GM18505 (cell line): ENCODE results near the gene ZC3H12A.
A peak's percentile ranks its signal among the peaks of the same experiment; 100 is the strongest.
"Not testable (repeated sequence)": the region's sequence is repeated elsewhere in the genome, so short reads cannot be mapped to it uniquely, and the experiment has no call there.

Experiments used
- ATAC-seq: cut with Tn5 transposase; IDR thresholded peaks from one replicate; pipeline ENCODE4 v1.9.1; 2021; ENCODE audit not compliant: unreplicated experiment
- POLR2A ChIP-seq: IDR thresholded peaks from 4 replicates; pipeline ENCODE4 v1.6.1; 2011; ENCODE audit warnings: borderline replicate concordance; ENCODE audit not compliant: insufficient read depth, insufficient read length; ENCODE audit errors: extremely low read depth

Gene ZC3H12A

DNA sequence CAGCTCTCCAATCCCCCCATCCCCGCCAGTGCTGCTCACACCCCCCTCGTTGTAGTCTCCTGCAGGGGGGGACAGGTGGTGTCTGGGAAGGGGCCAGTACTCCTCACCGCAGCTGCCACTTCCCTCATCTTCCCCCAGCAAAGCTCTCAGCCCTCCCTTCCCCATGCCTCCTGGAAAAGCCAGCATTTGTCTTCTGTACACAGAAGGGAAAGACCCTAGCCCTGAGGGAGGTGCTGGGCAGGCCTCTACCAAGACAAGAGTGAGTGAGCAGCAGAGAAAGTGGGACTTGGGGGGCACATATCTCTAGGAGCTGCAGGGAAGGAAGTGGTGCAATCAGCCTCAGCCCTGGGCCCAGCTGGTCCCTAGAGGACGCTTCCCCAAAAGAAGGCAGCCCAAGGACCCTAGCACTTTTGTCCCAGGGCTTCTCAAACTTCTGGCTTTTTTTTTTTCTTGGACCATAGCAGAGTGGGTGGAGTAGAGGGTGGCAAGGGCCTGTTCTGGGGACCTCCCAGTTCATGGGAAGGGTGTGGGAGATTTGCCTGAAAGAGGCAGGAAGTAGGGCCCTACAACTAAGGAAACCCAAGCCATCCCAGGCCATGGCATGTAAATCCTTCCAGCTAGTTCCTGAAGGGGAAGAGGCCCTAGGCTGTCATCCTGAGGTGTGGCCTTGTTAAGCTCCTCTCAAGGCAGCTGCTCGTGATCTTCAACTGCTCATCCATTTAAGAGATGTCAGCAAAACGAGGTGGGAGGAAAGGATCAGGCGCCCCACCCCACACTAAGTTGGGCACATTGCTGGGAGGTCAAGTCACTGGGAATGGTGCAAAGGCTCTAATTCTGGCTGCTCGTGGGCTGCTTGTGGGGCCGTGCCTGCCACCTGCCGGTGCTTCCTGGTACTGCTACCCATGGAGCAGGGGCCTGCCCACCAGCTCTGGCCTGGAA is 12.6 kb downstream of the ZC3H12A start:
- no peak for ATAC-seq

DNA sequence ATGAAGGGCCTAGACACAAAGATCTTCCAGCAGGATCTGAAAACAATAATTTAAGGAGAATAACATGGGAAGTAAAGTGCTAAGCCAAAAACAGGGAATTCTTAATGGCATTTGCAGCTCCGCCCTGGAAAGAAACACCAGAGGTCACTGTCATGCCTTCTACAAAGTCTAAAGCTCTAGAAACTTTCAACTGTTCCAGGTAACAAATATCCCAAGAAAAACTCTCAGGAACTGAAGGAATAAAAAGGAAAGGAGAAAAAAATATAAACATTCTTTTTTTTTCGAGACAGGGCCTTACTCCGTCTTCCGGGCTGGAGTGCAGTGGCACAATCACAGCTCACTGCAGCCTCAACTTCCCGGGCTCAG is 13.2 kb downstream of the ZC3H12A start:
- no peak for ATAC-seq
- TF ChIP-seq POLR2A = no peak

More for the DNA sequence above, 12.6 kb downstream of the ZC3H12A start:
- no peak for TF ChIP-seq POLR2A

DNA sequence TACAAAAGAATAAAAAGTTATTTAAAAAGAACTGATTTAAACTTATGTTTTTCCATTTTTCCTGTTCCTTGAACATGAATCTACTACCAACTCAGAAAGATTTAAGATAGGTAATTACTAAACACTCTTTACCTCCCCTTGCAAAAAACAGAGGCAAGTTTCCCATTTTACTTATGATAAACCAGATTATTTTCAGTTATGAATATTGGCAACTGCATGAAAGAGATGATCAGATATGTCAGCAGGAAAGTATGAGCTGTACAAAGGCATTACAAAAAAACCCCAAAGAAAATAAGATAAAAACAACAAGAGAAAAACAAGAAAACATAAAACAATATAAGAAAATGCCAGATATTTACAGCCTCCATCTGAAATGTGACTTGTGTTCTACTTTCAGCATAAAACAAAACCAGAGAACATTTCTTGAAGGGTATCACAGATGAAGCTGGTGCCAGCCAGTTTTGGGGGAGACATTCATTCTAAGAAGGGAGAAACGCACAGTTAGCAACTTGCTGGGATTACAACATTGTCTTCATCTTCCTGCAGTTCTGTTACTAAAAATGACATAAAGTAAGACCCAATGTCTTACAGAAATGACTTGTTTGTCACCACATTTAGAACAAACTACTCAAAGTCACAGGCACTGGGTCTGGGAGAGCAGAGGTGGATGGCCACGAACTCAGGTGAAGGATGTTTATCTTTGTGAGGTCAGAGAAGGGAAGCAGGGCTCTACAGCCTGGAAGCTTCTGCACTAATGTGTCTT is 19.1 kb downstream of the ZC3H12A start:
- TF ChIP-seq POLR2A = no peak
- no peak for ATAC-seq

DNA sequence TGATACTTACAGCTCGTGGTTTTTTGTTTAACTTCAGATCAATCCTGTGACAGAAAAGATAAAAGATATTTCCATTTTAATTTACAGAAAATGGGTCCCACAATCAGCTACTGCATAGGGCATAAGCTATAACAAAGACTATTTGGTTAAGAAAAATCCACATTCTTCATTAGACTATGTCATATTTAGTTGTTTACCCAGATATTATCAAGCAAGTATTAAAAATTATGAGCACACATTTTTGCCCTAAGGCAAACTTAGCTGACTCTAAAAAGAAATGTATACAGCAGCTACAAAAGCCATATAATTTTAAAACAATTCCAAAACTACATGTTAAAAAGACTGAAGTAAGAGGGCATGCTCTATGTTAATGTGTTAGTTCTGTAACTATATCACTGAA is 21.5 kb downstream of the ZC3H12A start:
- no peak for TF ChIP-seq POLR2A
- no peak for ATAC-seq

DNA sequence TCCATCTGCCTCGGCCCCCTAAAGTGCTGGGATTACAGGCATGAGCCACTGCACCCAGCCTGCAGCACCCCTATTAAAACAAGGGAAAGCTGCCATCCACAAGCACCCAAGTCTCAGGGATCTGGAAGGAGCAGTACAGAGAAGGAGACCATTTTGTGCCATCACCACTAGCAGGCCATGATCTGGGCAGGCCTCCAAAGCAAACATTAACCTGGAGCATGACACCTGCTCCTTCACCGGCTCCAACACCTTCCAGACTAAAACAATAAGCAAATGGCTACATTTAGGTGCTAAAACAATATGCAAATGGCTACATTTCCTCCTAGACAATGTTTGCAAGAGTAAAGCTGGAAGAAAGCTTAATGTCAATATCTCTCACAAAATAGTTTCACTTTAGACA is 23.5 kb downstream of the ZC3H12A start:
- no peak for TF ChIP-seq POLR2A
- no peak for ATAC-seq

DNA sequence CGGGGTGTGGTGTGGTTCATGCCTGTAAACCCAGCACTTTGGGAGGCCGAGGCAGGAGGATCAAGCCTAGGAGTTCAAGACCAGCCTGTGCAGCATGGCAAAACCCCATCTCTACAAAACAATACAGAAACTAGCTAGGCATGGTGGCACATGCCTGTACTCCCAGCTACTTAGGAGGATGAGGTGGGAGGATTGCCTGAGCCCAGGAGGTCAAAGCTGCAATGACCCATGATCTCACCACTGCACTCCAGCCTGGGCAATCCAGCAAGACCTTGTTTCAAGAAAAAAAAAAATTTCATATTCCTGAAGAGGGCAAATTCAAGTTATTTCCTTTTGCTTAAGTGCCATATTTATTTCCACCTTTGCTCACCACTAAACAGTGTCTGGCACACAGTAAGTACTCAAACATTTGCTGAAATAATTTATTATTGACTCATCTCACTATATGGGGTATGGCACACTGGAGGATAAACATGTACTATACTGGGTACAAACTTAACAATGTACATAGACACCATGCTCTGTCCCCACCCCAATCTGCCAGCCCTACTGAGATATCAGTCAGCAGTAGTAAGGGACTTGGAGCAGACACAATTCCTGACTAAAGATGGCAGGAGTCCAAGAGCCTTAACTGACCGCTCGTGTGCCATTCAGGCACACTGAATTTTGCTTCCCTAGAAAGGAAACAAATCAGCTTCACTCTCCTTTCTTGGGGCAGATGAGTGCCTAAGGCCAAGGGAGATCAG is 24.7 kb downstream of the ZC3H12A start:
- TF ChIP-seq POLR2A = no peak
- no peak for ATAC-seq

DNA sequence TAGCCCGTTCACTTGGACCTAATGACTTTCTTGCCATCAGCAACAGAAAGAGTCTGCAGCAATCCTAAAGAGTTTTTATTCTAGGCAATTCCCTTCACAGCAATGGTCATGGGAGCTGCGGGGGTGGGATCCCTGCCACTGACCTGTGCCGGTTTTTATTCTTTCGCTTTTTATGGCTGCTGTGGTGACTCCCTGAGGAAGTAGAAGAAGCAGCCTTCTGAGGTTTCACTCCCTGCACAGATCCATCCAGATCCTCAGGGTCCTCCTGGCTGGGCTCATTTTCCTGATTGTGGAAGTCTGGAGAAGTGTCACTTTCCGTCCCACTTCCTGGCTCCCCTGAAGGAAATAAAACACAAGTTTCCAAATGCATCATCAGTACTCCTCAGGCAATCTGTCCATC is 27.3 kb downstream of the ZC3H12A start:
- no peak for TF ChIP-seq POLR2A

DNA sequence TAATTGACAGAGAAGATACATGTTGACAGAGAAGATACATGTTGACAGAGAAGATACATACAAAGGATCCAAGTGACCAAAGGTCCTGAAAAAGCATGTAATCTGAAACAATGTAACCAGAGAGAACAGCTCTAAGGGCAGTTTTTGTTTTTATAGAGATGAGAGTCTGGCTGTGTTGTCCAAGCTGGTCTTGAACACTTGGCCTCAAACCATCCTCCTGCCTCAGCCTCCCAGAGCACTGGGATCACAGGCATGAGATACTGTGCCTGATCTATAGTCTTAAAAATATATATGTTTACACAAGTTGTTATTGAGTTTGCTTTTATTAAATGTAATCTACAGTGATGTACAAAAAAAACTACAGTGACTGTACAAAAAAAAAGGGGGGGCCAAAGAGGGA is 27.7 kb downstream of the ZC3H12A start:
- TF ChIP-seq POLR2A = no peak

More for the DNA sequence above, 27.3 kb downstream of the ZC3H12A start:
- no peak for ATAC-seq

DNA sequence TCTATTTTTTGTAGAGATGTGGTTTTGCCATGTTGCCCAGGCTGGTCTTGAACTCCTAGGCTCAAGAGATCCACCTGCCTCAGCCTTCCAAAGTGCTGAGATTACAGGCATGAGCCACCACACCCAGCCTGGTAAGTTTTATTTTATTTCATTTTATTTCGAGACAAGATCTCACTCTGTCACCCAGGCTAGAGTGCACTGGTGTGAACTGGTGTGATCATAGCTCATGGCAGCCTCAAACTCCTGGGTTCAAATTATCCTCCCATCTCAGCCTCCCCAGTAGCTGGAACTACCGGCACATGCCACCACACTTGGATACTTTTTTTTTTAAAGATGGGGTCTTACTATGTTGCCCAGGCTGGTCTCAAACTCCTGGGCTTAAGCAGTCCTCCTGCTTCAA is 28.4 kb downstream of the ZC3H12A start:
- ATAC-seq = not testable (repeated sequence)

More for the DNA sequence above, 27.7 kb downstream of the ZC3H12A start:
- ATAC-seq = no peak

DNA sequence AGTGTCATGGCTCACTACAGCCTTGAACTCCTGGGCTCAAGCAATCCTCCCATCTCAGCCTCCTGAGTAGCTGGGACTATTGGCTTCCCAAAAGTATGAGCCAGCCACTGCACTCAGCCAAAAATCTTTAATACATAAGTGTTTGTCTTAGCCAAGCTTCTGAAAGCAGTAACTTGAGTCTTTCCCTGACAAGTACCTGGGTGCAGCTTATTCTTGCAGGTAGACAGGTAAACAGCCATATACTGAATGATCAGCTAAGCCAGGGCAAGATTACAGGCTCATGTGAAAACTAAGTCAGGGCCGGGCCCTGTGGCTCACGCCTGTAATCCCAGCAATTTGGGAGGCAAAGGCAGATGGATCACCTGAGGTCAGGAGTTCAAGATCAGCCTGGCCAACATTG is 32.4 kb downstream of the ZC3H12A start:
- TF ChIP-seq POLR2A = no peak
- no peak for ATAC-seq

DNA sequence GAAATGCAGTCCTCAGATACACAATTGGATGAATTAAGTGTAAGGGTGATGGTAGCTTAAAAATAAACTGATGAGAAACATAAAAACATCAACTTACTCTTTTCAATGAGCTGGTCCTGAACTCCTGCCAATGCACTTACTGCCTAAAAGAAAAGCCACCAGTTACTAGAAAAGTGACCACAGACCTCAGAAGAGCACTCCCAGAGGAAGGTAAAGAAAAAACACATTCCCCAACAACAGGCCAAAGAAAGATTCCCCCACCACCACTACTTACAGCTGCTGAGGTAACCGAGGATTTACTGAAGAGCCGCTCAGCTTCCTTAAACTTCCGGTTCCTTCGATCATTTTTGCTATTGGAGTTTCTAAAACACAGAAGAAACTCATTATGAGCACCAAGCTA is 34.8 kb downstream of the ZC3H12A start:
- ATAC-seq = no peak
- no peak for TF ChIP-seq POLR2A

DNA sequence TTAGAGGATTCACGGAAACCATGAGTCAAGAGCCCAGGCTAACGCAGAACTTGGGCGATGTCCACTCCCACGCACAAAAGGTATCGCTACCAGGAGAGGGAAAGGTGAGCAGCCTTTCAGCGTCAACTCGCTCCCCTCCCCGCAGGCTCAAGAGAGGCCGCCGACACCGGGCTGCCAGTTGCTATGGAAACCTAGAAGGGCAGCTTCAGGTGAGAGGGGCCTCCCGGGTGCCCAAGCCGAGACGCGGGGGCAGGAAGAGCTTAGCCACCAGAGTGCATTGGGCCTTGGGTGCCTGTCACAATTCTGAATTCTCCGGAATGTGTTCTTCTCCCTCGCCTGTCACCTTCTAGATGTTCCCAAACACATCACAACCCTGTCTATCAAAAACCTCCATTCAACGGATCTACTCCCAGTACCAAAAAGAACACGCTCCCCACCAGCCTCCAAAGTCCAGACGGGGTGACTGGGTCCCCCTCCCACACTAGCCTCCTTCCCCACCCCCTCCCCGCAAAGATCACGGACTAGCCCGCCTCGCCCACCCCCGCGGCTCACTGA is 39.5 kb downstream of the ZC3H12A start:
- peak; percentile 25 for ATAC-seq
- no peak for TF ChIP-seq POLR2A
